NCI-H1417 (cell line): ENCODE results near the gene ADCY3.
A peak's percentile ranks its signal among the peaks of the same experiment; 100 is the strongest.
"Not testable (repeated sequence)": the region's sequence is repeated elsewhere in the genome, so short reads cannot be mapped to it uniquely, and the experiment has no call there.

Source experiments
- DNase-seq, 3 experiments: peaks; one replicate each; lab custom pipeline; 2025; lab: John Stamatoyannopoulos, UW

ADCY3 gene

DNA sequence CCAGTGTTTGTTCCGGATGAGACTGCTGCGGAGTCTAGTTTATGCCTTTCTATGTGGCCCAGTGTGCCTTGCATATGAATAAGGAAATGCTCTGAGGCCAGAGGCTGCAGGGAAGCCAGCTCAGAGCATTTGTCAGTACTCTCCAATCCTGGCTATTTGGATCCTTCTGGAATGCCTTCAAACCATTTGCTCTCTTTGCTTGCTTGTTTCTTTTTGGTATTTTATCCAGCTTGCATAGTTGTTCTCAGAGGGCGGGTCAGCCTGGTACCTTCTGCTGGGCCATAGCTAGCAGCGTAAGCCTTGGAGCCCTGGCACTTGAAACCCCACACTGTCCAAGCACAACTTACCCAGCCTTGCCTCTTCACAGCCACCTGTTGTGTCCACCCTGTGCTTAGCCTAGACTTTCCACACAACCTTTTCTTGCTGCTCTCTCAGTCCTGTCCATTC is 106.3 kb downstream of the ADCY3 start:
- DNase-seq: no peak

DNA sequence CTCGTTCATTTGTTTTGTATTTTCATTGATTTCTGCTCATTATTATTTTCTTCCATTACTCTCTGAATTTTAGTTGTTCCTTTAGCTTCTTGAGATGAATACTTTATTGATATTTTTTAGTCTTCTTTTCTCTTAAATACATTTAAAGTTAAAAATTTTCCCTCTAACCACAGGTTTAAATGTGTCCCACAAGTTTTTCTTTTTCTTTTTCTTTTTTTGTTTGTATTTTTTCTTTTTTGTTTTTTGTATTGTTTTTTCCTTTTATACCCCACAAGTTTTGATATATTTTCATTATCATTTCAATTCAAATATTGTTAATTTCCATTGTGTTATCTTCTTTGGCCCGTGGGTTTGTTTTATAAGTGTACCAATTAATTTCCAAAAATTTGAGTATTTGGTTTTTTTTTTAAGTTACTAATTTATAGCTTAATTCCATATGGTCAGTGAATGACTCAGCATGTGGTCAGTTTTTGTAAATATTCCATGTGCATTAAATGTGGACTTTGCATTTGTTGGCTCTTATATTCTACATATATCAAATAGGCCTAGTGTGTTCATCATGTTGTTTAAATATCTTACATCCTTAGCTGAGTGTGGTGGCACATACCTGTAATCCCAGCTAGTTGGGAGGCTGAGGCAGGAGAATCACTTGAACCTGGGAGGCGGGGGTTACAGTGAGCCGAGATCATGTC is 110.6 kb downstream of the ADCY3 start:
- DNase-seq: no peak

DNA sequence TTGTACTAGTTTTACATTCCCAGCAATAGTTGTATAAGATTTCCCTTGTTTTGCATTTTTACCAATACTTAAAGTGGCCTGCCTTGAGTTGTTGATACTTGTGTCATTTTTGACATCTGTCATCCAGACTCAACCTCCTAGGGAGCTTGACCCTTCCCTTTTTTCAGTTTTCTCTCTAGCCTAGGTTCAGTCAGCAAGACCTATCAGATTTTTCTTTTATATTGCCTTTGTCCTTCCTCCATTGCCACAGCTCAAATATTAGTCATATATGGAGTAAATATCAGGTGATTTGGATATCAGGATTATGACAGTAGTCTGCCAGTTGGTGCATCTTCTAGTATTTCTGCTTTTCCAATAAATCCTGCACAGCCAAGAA is 113.4 kb downstream of the ADCY3 start:
- DNase-seq: no peak

DNA sequence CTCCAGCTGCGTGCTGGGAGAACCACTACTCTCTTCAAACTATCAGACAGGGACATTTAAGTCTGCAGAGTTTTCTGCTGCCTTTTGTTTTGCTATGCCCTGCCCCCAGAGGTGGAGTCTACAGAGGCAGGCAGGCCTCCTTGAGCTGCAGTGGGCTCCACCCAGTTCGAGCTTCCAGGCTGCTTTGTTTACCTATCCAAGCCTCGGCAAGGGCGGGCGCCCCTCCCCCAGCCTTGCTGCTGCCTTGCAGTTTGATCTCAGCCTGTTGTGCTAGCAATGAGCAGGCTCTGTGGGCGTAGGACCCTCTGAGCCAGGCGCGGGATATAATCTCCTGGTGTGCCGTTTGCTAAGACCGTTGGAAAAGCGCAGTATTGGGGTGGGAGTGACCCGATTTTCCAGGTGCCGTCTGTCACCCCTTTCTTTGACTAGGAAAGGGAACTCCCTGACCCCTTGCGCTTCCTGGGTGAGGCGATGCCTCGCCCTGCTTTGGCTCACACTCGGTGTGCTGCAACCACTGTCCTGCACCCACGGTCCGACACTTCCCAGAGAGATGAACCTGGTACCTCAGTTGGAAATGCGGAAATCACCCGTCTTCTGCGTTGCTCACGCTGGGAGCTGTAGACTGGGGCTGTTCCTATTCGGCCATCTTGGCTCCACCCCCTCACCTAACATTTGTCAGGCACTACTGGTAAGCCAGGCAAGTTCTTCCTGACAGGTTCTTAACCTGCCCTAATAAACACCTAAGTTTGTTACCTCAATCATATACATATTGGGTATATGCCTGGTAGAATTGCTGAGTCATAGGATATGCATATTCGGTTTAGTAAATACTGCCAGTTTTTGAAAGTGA is 114.0 kb downstream of the ADCY3 start:
- DNase-seq: not testable (repeated sequence)

DNA sequence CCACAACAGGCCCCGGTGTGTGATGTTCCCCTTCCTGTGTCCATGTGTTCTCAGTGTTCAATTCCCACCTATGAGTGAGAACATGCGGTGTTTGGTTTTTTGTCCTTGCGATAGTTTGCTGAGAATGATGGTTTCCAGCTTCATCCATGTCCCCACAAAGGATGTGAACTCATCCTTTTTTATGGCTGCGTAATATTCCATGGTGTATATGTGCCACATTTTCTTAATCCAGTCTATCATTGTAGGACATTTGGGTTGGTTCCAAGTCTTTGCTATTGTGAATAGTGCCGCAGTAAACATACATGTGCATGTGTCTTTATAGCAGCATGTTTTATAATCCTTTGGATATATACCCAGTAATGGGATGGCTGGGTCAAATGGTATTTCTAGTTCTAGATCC is 119.5 kb downstream of the ADCY3 start:
- DNase-seq: not testable (repeated sequence)

DNA sequence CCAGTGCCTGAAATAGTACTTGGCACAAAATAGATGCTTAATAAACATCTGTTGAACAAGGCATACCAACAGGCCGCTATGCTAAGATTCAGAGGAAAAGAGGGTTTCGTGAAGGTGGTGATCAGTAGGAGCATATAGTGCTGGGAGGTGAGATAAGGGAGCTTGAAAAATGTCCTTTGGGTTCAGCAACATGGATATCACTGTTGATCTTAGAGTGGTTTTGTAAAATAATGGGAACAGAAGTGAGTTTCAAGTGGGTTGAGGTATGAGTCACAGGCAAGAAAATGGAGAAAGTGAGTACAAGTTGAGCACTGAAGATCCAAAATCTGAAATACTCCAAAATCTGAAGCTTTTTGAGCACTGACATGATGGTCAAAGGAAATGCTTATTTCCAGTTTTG is 122.4 kb downstream of the ADCY3 start:
- DNase-seq: no peak

DNA sequence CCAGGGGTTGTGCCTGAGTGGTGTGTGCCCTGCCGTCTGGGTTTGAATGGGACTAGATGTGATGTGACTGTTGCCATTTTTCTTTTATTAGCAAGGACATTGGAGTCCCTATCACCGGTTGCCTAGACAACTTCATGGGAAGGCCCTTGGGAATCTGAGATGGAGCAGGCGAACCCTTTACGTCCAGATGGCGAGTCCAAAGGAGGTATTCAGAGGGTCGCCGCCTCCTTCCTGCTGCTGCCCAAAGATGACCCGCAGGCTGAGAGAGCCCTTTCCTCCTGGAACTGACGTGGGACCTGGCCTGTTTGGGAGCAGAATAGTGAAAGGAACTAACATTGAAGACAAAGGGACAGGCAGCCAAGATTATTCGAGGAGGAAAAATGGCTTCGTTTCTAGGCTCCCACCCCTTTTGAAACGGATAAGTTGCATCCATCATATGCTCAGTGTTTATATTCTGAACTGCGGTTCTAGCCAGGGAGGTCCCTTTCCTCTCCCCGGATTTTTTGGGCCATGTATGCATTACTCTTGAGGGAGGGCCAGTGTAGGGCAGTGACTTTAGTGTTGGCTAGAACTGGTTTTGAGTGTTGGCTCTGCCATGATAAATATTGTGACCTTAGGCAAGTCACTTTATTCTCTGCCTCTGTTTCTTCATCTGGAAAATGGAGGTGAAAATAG is 126.1 kb downstream of the ADCY3 start:
- peak; percentile 59 to 90 (median 78) for DNase-seq

DNA sequence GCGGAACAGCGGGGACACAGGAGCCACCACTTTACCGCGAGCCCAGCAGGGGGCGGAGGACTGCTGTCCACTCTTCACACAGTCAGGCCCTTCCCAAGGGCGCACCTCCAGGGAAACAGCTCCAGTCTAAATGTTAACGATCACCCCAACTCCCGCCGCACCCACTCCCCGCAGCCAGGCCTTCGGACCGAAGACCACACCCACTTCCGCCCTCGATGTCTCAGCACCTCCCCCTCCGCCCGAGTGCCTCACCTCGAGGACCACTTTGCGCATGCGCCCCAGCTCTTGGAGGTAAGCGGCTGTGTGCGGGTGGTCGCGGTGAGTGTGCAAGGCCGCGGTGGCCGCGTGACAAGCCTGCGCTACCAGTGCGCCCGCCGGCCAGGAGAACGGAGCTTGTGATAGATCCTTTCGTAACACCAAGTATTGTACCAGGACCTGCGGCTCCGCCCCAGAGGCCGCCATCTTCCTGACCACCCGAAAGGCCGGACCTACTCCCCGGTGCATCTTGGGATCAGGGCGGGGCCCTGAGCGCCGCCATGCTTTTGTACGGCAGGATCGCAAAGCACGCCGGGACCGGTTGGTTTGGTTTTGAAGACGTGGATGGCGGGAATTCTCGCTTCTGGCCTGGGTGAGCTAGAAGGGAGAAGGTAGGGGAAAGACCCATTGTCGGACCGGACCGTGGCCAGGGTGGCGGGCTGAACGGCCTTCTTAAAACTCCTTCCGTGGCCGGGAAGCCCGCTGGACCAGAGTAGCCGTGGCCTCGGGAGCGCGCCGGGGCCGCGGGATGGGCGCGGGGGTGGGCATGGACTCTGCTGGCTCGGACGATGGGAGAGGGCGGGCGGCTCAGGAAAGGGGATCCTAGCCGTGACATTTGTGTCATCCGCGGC is 126.9 kb downstream of the ADCY3 start, which contains the start of the genes CENPO and PTRHD1:
Gene CENPO (plus strand): TSS at position 552 of the 887 bp plus-strand sequence. CDS start 495 bp downstream, outside the sequence.
Gene PTRHD1 (minus strand): TSS at position 518 of the 887 bp plus-strand sequence. CDS start 14 bp downstream, at position 504.
- DNase-seq: peak; percentile 98 to 100 (median 100)

DNA sequence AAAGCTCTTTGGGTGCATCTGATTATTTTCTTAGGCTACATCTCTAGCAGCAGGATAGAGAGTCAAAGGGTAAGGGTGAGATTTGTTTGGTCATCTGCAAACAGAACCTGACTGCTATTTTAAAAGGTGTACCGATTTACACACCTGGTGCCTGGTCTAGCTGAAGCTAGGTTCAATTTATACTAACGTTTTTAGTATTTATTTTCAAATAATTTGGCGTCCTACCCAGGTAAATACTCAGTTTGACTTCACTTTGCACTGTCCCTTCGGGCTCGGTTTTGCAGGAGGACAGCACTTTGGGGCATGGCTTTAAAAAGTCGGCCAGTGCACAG is 127.5 kb downstream of the ADCY3 start:
- no peak for DNase-seq

DNA sequence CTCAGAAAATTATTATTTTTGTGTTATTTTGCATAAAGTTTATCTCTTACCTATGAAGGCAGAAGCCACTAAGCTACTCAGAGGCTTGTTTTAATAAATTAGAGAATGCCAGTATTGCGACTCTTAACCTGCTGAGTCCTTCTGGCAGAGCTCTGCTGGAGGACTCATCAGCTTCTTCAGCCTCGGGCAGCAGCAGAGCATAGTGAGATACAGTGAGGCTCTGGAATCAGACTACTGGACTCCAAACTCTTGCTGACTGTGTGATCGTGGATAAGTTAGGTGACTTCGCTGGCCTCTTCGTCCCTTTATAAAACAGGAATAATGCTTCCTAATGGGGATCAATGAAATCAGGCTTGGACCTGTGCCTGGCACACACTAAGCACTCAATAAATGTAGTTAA is 128.6 kb downstream of the ADCY3 start:
- no peak for DNase-seq

DNA sequence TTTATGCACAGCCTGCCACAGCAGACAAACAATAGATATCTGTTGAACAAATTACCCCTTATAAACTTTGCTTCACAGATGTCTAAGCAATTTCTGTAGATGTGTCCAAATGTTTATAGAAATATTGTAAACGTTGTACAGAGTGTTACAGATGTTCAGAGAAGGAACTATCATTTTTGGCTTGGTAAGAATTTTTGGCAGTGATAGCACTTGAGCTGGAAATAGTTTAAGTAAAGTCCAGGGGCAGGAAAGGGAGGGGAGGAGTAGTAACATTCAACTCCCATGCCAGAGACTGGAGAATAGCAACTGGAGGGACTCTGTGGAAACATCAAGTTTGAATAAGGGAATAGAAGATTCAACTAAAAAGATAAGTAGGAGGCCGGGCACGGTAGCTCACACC is 131.2 kb downstream of the ADCY3 start:
- no peak for DNase-seq

DNA sequence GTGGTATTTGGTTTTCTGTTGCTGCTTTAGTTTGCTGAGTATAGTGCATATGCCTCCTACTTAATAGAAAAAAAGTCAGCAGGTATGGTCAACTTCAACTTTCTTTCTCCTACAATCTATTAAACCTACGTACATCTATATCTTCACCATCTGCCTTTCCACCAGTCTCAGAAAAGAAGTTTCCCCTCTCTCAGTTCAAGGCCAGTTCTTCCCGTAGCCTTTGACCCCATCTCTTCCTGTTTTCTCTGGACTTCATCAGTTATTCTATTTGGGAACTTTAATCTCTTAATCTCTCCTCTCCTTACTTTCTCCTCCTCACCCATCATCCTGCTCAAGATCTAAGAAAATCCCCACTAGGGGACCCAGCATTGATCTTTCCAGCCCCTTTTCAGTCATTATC is 132.5 kb downstream of the ADCY3 start:
- DNase-seq: no peak

DNA sequence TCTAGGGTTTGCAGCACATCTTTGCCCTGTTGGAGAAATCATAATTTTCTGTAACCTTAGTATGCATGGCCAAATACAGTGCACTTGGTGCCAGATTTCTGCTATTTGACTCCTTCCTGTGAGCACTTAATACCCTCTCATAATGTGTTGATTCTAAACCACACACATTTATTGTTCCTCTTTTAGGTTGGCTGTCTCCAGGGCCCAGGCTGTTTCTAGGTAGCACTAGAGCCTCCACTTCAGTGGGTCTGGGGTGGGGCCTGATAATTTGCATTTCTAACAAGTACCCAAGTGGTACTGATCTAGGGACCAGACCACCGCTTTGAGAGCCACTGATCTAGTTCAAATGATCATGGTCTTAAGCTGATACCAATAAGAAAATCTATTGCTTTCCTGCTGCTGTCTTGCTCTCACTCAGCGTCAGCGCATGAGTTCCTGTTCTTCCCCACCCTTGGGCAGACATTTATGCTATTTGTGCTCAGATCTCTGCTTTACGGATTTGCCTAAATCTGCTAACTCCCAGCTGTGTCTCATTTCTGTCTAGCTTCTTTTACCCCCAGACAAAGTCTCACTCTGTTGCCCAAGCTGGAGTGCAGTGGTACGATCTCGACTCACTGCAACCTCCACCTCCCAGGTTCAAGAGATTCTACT is 134.2 kb downstream of the ADCY3 start:
- DNase-seq: peak; percentile 7 to 84 (median 43)

DNA sequence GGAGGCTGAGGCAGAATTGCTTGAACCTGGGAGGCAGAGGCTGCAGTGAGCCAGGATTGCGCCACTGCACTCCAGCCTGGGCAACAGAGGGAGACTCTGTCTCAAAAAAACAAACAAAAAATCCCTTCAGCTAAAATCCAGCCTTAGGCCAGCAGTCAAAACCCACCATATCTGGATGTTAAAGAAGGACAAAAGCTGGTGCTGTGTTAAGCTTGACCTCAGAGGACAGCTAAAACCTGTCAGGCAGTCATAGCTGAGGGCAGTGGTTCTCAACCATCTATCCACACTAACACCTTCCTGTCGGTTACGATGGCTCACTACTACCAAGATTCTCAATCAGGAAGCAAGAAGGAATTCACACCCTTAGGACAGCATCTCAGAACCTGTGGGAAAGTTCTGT is 136.4 kb downstream of the ADCY3 start:
- no peak for DNase-seq

DNA sequence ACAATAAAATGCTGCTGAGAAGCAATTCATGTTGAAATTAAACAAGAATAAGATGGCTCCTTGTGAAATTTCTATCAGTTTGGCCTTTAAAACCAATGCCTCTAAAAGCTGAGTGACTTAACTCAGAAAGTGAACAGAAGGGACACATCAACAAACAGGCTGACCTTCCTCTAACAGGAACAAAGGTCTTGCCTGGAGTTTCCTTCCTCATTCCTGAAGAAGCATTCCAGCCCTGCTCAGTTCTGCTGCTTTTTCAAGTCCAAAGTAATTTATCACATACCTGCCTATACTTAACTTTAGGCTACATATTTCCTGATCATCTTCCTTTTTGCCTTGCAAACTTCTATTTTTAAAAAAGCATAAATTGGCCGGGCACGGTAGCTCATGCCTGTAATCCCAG is 140.9 kb downstream of the ADCY3 start:
- DNase-seq: no peak

DNA sequence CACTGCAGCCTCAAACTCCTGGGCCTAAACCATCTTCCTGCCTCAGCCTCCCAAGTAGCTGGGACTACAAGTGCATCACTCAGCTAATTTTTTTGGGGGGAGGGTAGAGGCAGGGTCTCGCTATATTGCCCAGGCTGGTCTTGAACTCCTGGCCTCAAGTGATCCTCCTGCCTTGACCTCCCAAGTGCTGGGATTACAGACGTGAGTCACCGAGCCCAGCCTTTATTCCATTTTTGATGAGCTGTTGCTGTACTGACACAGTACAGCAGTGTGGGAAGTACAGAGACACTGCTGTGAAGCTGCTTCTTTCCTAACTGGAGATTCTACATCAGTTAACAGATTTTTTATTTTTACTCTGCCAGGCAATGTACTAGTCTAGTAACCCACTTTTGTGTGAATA is 145.7 kb downstream of the ADCY3 start:
- DNase-seq: no peak

DNA sequence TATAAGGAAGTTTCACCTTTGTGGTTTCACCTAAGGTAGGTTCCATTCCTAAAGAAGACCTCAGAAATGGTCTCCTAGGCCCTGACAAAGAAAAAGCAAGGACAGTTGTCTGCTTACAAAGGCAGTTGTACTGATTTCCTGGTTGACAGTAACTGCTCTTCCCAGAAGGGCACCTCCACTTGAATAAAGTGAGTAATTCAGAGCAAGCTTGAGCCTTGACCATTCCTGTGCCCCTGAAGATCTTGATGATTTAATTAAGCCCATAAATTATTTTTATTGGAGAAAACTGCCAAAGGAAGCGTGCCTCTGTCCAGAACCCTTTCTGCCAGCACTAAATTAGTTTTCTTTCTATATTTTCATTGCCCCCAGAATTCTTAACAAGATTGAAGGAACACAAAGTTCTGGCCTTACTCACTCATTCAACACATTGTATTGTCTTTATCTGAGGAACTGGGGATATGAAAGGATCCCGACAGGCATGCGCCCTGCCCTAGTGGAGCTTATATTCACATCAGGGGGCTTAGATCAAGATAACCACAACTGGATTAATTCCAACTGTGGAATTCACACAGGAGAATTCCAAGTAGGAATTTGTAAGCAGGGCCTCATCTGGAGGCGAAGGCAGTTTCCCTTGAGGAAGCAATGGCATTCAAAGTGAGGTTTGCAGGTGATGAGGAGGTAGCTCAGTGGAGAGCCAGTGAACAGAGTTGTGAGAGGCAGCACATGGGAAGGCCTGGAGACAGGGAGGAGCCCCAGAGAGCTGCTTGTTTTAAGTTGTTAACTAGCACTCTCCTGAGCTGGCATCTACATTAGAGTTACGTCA is 148.1 kb downstream of the ADCY3 start:
- no peak for DNase-seq

DNA sequence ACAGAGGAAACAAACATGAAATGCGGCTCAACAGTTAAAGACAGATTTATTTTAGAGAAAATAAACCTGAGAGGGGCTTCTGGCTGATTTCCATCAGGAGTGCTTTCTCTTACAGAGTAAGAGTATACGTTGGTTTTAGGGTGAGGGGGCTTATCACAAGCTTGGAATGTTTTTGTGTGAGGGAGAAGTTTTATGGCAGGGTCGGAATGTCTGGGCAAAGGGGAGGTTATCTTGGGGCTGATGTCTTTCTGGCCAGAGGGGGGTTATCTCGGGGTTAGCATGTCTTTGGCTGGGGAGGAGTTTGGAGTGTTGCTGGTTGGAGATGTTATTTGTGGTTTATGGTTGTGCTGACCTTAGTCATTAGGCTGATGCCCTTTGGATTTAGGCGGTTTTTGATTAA is 149.0 kb downstream of the ADCY3 start:
- DNase-seq: no peak
